ENCODE data around the gene LPIN2. TPM values are rescaled to one million over a fixed set of nuclear protein-coding genes. Genes with fewer than 3 reads are reported as not detected.

Gene LPIN2
- total and polyA plus RNA-seq, 2 of the 13 experiments (the other 11 are each of a cell fraction or from before 2014, with no cell fraction given): 46.0 to 119 TPM

DNA sequence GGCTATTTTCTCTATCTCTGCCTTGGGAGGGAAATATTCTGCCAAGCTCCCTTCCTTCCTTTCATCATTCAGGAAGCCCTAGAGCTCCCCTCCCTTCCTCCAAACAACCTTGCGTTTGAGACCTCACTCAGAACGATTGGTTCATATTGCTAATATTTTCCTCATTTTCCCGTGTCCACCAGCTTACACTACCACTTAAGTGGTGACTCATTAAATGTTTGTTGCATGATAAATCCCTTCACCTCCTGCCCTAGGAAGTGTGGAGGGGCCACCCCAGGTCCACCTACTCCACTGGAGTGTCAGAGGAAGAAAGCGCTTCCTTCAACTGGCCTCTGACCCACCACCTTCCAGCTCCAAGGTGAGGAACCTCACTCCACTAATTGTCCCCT is 2.3 kb upstream of the LPIN2 start (continued):
- TF ChIP-seq, protein P1, sequence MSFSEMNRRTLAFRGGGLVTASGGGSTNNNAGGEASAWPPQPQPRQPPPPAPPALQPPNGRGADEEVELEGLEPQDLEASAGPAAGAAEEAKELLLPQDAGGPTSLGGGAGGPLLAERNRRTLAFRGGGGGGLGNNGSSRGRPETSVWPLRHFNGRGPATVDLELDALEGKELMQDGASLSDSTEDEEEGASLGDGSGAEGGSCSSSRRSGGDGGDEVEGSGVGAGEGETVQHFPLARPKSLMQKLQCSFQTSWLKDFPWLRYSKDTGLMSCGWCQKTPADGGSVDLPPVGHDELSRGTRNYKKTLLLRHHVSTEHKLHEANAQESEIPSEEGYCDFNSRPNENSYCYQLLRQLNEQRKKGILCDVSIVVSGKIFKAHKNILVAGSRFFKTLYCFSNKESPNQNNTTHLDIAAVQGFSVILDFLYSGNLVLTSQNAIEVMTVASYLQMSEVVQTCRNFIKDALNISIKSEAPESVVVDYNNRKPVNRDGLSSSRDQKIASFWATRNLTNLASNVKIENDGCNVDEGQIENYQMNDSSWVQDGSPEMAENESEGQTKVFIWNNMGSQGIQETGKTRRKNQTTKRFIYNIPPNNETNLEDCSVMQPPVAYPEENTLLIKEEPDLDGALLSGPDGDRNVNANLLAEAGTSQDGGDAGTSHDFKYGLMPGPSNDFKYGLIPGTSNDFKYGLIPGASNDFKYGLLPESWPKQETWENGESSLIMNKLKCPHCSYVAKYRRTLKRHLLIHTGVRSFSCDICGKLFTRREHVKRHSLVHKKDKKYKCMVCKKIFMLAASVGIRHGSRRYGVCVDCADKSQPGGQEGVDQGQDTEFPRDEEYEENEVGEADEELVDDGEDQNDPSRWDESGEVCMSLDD (CRISPR knock-in tag; IDR thresholded peaks at IDR 0.05; ENCODE audit: borderline replicate concordance): no peak
- TF ChIP-seq, protein P2, sequence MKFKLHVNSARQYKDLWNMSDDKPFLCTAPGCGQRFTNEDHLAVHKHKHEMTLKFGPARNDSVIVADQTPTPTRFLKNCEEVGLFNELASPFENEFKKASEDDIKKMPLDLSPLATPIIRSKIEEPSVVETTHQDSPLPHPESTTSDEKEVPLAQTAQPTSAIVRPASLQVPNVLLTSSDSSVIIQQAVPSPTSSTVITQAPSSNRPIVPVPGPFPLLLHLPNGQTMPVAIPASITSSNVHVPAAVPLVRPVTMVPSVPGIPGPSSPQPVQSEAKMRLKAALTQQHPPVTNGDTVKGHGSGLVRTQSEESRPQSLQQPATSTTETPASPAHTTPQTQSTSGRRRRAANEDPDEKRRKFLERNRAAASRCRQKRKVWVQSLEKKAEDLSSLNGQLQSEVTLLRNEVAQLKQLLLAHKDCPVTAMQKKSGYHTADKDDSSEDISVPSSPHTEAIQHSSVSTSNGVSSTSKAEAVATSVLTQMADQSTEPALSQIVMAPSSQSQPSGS (CRISPR knock-in tag; IDR thresholded peaks at IDR 0.05): no peak
- TF ChIP-seq ELF3 (CRISPR knock-in tag; IDR thresholded peaks at IDR 0.05) (peak; percentile 57; the same call in 1 of the 2 replicates), ZNF703 (CRISPR knock-in tag; IDR thresholded peaks at IDR 0.05; ENCODE audit: borderline replicate concordance) (no peak), NFE2L2 (IDR thresholded peaks at IDR 0.05; ENCODE audit: low read length) (no peak), CBX2 (IDR thresholded peaks at IDR 0.05; ENCODE audit: low read depth, low read length) (no peak), CBX2 (CRISPR knock-in tag; IDR thresholded peaks at IDR 0.05; ENCODE audit: low read depth) (no peak), MTF2 (CRISPR knock-in tag; IDR thresholded peaks at IDR 0.05; ENCODE audit: borderline replicate concordance) (no peak), ZBTB42 (CRISPR knock-in tag; IDR thresholded peaks at IDR 0.05) (no peak), KMT2B (CRISPR knock-in tag; IDR thresholded peaks at IDR 0.05) (no peak), ZNF296 (CRISPR knock-in tag; conservative IDR thresholded peaks at IDR 0.05) (no peak), ZNF562 (CRISPR knock-in tag; IDR thresholded peaks at IDR 0.05; ENCODE audit: borderline replicate concordance) (no peak), ADNP (CRISPR knock-in tag; IDR thresholded peaks at IDR 0.05) (no peak), SP4 (CRISPR knock-in tag; IDR thresholded peaks at IDR 0.05) (no peak), PHF5A (CRISPR knock-in tag; IDR thresholded peaks at IDR 0.05; ENCODE audit: low read depth, unreplicated experiment) (no peak)
- TF ChIP-seq, protein P3, sequence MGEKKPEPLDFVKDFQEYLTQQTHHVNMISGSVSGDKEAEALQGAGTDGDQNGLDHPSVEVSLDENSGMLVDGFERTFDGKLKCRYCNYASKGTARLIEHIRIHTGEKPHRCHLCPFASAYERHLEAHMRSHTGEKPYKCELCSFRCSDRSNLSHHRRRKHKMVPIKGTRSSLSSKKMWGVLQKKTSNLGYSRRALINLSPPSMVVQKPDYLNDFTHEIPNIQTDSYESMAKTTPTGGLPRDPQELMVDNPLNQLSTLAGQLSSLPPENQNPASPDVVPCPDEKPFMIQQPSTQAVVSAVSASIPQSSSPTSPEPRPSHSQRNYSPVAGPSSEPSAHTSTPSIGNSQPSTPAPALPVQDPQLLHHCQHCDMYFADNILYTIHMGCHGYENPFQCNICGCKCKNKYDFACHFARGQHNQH (CRISPR knock-in tag; IDR thresholded peaks at IDR 0.05): no peak
- TF ChIP-seq, protein P4, sequence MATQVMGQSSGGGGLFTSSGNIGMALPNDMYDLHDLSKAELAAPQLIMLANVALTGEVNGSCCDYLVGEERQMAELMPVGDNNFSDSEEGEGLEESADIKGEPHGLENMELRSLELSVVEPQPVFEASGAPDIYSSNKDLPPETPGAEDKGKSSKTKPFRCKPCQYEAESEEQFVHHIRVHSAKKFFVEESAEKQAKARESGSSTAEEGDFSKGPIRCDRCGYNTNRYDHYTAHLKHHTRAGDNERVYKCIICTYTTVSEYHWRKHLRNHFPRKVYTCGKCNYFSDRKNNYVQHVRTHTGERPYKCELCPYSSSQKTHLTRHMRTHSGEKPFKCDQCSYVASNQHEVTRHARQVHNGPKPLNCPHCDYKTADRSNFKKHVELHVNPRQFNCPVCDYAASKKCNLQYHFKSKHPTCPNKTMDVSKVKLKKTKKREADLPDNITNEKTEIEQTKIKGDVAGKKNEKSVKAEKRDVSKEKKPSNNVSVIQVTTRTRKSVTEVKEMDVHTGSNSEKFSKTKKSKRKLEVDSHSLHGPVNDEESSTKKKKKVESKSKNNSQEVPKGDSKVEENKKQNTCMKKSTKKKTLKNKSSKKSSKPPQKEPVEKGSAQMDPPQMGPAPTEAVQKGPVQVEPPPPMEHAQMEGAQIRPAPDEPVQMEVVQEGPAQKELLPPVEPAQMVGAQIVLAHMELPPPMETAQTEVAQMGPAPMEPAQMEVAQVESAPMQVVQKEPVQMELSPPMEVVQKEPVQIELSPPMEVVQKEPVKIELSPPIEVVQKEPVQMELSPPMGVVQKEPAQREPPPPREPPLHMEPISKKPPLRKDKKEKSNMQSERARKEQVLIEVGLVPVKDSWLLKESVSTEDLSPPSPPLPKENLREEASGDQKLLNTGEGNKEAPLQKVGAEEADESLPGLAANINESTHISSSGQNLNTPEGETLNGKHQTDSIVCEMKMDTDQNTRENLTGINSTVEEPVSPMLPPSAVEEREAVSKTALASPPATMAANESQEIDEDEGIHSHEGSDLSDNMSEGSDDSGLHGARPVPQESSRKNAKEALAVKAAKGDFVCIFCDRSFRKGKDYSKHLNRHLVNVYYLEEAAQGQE (IDR thresholded peaks at IDR 0.05; ENCODE audit: borderline replicate concordance in 1 of 2, low read depth in 1 of 2, low read length in 2 of 2): 0 out of 4 replicates have a peak, but pooled peaks of 1 of the 2 experiments have one; percentile 9
- TF ChIP-seq, protein P5, sequence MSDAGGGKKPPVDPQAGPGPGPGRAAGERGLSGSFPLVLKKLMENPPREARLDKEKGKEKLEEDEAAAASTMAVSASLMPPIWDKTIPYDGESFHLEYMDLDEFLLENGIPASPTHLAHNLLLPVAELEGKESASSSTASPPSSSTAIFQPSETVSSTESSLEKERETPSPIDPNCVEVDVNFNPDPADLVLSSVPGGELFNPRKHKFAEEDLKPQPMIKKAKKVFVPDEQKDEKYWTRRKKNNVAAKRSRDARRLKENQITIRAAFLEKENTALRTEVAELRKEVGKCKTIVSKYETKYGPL (CRISPR knock-in tag; IDR thresholded peaks at IDR 0.05): no peak
- TF ChIP-seq, protein P6, sequence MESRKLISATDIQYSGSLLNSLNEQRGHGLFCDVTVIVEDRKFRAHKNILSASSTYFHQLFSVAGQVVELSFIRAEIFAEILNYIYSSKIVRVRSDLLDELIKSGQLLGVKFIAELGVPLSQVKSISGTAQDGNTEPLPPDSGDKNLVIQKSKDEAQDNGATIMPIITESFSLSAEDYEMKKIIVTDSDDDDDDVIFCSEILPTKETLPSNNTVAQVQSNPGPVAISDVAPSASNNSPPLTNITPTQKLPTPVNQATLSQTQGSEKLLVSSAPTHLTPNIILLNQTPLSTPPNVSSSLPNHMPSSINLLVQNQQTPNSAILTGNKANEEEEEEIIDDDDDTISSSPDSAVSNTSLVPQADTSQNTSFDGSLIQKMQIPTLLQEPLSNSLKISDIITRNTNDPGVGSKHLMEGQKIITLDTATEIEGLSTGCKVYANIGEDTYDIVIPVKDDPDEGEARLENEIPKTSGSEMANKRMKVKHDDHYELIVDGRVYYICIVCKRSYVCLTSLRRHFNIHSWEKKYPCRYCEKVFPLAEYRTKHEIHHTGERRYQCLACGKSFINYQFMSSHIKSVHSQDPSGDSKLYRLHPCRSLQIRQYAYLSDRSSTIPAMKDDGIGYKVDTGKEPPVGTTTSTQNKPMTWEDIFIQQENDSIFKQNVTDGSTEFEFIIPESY (CRISPR knock-in tag; IDR thresholded peaks at IDR 0.05): no peak

Measured in HepG2 (cell line).